Stimulated activated CD8-positive, alpha-beta memory T cell treated with anti-CD3 and anti-CD28 coated beads, Interleukin-12 subunit alpha, Interleukin-12 subunit beta, amount 100 ng/mL, for 1 hour (primary cell): ENCODE measurements around the gene COL23A1.

Experiments used
- DNase-seq: peaks from one replicate; pipeline ENCODE4 v3.0.0-alpha.2; 2020; ENCODE audit warnings: low read depth

The COL23A1 gene

DNA sequence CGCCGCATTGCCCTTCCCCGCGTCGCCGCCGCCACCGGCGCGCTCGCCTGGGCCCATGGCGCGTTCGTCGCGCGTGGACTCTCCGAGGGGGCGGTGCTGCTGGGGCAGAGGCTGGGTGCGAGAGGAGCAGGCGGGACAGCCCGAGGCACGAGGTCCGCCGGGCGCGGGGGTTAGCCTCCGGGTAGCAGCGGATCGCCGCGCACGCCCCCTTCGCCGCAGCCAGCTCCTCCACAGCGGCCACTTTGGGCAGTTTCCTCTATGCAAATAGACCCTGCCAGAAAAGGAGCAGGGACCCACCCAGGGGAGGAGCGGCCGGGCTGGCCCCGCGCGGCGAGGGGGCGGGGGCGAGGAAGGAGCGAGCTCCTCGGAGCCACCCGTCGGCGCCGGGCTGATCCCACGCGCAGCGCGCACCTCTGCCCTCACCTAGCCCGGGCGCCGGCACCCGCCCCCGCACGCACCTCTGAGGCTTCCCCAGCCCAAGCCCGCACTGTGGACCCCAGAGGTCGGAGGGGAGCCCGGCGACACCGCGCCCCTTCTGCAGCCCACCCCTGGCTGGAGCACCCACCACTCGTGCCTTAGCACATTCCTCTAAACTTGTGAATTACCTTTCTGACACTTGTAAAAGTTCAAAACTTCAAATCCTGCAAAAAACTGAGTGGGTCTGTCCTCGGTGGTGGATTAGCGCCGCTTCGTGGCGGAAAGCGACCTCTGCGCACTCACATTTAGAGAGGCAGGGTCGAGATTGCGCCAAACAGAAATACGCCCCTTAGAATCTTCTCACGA is at the start of gene COL23A1:
Gene COL23A1, minus strand, starts transcription at position 253 of the 783 bp plus-strand sequence.
- DNase-seq: no peak

DNA sequence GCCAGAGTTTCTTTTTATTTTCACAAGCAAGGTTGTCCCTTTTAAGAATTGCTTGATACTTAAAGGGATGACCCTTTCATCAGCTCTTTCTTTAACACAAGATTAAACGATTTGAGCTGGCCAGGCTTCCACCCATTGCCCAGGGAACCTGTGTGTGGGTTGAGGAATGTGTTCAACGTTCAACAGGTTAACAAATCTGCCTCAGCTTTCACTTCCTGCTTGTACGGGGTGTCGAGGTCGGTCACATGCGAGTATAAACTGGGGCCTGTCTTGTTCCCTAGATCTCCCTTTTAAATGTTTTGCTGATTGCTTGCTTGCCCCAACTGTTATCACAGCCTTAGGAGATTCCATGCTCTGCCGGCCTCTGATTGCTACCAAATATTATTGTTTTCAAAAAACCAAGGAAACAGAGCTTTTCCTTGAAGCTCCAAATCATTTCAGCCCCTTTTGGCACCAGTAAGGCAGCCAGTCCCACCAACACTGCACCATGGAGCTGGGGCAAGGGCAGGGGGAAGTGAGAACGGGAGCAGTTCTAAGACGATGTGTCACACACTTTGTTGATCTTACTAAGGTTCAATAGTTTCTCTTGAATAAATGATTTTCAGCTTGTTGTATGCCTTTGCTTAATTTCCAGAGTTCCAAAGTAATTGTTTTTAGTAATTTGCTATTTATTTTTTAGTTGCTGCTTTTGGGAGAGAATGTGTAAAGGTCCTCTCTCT is 47.3 kb upstream of the COL23A1 start:
- DNase-seq: no peak

DNA sequence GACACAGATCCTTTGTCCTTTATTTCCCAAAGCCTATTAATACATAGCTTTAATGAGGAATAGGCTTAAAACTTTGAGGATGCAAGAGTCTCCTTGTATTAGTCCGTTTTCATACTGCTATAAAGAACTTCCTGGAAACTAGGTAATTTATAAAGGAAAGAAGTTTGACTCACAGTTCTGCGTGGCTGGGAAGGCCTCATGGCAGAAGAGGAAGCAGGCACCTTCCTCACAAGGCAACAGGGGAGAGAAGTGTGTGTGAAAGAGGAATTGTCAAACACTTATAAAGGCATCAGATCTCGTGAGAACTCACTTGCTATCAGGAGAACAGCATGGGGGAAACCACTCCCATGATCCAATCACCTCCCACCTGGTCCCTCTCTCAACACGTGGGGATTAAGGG is 42.1 kb upstream of the COL23A1 start:
- no peak for DNase-seq

DNA sequence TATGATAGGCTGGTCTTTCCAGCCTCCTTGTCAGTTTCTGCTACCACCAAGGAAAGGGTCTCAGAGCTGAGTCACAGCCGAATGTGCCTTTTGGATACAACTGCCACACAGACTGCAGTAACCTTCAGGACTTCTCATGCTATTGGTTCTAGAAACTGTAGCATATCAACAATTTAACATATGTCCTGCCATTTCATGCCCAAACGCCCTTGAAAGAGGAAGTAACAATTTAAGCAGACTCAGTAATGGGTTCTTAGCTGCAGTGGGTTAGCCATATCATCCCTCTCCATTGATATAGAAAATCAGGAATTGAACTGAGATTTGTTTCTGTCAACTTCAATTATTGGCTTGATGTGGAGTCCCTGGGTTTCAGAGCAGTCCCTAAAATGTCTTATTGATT is 40.8 kb upstream of the COL23A1 start:
- no peak for DNase-seq

DNA sequence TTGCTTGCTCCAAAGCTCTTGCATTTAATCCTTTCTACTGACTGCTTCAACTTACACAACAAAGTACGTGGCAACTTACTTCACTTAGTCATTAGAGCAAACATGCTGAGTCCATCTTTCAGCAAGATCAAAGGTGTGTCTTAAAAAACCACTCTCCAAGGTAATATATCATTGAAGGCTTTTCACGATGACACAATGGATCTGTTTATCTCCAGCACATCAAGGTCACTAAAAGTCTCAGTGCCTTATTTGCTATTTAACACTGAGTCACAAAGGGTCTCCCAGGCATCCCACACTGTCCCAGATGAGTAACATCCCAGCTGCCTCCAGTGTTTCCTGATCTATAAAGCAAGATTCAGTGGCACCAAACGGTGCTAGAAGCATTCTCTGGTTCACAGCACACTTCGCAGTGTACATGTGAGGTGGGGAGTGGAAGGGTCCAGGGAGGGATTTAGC is 40.3 kb upstream of the COL23A1 start:
- no peak for DNase-seq

DNA sequence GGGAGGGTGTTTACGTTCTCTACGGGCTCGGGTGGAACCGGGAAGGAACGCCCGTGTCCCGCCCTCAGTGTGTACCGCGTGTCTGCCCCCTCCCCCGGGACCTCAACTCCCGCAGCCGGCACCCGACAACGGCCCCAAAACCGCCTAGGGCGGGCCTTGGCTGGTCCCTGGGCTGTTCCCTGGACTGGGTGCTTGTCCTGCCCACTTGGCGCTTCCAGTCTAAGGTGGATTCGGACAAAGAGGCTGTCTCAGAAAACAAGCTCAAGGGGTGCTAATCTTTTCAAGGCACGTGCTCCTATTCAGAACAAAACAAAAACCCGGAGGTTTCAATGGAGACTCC is 37.0 kb upstream of the COL23A1 start:
- no peak for DNase-seq

DNA sequence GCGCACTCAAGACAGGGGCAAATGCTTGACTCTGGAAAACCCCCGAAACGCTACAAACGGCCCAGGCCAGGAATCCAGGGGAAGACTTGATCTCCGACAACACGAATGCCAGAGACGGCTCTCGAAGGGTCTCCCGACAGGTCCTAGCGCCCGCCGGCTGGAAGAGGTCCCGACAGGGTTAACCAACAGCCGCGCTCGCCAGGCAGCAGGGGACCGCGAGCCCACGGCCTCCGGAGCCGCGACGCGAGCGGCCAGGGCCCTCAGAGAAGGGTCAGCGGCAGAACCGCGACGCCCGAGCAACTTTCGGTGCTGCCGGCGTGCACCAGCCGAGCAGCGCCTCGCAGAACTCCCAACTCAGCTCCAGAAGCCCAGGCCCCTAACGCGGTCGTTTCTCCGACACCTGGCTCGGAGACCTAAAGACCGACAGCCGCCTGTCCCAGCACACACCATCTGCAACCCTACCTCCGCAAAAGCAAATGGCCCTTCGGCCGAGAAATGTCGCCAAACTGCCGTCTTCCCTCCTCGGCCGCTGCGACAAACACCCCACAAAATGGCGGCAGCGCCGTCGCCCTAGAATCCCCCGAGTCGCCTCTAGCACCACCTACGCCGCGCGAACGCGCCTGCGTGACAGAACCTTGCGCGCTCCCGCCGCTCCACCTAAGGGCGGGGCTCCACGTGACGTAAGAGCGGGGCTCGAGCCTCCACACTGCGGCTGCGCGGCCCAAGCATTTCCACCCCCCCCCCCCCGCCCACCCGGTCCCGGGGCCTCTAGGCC is 36.5 kb upstream of the COL23A1 start, which contains the start of gene CLK4:
Gene CLK4, minus strand, starts transcription at position 567 of the 775 bp plus-strand sequence. CDS start 3,634 bp downstream, outside the sequence.
- peak; percentile 97 for DNase-seq

DNA sequence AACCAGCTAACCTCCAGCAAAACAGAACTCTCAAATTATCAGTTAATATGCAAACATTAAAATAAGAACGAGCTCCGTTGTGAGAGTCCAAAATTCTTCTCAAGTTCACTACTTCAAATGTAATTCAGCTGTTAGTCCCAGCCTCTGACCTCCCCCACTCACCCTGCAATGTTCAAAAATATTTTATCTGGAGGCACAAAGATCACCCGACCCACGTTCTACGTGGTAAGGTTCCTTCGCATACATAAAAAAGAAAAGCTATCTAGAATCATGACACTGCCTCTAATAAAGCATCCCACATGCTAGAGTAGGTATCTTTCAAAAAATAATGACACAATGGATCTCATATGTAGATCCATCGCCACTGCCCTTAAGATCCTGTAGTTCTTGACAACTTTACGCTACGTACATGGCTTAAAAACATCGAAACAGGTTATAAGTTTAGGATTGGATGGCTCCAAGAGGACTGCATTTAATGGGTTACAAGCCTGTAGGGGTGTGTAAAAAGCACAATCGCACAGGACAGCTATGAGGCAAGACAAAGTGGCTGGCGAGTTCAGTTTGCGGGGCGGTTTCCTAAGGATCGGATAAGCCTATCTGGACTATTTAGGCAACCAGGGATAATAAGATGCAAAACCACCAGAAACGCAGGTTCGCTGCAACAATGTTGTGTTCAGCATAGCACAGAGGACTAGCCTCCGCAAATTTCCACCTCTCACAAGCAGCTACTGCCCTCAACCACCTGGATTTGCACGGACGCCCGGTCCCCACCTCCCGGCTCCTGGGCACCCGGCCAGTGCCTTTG is 35.7 kb upstream of the COL23A1 start:
- no peak for DNase-seq

DNA sequence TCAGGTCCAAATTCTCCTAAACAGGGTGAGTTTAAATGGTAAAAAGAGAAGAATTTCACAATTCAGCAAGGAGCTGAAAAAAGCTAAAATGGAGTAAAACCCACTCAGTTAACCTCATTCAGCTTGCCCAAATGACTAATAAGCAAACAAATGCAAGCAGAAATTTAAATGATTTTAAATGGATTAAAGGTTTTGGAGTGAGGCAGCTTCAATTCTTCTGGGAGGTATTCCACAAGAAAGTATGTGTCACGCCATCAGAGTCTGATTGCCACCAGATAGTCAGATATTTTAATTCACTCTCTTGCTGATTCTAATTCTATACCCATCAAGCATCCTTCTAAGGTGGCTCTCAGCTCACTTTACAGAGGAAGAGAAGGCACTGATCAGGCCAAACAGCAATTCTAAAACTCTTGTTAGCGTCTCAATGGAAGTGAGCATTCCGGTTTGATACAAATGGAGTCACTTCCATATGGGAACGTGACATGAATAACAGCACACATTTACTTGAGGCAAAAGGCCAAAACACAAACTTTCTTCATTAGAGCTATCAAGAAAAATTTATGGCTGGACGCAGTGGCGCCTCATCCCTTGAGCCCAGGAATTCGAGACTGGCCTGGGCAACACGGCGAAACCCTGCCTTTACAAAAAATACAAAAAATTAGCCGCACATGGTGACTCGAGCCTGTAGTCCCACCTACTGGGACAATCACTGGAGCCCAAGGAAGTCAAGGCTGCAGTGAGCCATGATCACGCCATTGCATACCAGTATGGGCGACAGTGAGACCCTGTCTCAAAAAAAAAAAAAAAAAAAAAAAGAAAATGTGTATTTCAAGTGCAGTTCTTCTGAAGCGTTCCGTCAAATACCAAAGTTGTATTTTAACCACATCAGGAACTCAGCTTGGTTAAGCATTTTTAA is 34.7 kb upstream of the COL23A1 start:
- DNase-seq: no peak

DNA sequence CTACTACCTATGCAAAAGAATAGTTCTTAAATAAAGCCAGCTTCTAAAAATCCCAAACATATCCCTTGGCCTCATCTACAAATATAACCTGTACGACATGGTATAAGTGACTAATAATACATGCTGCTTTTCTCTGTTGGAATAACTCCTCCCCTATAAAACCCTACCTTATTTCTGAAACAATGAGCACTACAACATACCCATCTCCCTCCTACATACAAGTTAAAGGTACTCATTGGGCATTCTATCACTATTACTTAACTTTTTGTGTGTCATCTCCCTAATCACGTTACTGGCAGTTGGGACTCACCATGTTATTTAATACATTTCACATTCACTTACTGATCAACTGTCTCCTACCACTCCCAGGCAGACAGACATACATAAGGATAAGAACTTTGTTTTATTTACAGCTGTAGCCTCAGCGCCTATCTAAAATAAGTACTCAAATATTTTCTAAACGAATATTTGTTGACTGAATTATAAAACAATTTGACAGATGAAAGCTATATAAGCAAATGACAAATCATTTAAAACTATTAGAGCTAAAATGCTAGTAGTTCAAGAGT is 32.6 kb upstream of the COL23A1 start:
- no peak for DNase-seq

DNA sequence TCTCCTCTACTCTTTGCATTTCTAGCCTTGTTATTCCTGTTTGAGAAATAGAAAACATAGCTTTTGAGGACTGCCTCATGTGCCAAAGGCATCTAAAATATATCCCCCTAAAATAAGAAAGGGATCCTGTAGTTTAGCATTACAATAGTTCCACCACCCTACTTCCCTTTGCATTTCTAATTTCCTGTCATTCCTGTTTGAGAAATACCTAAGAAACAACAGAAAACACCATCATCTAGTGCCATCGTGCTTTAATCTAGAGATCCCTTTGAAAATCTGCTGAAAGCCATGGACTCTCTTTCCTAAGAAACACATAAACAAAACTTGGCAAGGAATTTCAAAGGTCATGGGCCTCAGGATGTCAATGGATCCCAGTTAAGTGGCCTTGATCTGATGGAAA is 29.2 kb upstream of the COL23A1 start:
- no peak for DNase-seq

DNA sequence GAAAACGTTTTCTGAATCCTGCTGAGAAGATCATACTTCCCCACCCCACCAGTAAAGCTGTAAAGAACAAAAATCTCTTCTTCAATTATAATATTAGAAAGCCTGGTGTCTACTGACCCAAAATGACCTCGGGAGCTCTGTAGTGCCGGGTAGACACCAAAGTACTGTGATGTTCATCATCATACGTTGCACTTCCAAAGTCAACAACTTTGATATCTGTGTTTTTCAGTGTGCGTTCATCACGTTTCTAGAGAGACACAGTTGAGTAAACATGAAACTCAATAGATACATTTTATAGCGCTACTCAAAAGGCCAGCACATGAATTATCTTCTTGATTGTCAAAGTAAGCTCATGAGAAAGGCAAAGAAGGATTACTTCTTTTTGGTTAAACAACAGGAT is 22.1 kb upstream of the COL23A1 start:
- no peak for DNase-seq

DNA sequence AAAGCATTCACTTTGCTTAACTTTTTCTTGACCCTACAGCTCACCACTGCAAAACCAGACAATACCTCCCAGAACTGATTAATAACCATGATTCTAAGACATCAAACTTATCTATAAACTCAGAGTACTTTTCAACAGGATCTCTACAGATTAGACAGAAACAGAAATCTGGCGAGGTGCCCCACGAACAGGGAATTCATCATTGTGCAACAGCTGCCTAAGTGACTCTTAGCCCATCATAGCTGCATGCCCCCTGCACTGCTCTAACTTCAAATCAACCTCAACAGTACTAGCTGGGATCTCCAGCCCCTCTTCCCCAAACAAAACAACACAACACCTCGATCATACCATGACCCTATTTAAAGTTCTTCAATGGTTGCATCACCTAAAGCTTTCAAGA is 16.1 kb upstream of the COL23A1 start:
- DNase-seq: no peak

DNA sequence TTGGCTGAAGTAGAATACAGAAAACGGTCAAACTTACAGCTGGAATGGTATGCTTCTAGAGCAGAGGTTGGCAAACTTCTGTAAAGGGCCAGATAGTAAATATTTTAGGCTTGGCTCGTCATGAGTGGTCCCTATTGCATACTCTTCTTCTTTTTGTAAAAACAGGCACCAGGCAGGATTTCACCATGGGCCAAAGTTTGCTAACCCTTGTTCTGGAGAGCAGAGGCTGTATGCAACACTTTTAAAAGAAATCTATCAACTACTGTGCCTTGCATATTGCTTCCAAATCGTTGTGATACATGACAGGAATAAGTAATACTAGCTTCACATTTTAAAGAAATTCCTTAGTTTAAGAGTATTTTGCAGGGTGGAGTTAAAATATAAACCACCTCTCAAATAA is 15.6 kb upstream of the COL23A1 start:
- no peak for DNase-seq

DNA sequence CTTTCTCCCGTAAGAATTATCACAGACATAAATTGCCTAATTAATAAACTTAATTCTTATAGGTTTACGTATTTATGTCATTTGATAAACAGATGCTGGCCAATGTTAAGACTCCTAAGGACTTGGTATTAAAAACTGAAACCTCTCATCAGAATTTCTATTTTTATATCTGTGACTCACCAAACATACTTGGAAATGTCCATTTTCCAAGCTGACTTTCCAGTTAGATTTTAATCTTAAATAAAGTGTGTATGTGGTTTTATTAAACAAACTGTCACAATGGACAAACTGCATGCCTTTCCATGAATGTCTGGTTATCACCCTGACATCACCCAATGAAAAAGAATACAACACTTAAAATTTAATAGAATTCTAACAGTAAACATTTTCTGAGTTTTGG is 12.6 kb upstream of the COL23A1 start:
- no peak for DNase-seq

DNA sequence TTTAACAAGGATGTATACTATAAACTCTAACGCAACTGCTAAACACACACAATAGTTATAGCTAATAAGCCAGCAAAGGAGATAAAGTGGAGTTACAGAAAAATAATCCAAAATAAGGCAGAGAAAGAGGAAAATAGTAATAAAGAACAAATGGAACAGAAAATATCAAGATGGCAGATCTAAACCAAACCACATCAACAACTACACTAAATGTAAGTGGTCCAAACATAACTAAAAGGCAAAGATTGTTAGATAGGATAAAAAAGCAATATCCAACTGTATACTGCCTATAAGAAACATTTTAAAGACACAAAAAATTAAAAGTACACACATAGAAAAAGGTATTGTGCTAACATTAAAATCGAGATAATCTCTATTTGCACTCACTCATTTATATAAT is 5.6 kb upstream of the COL23A1 start:
- no peak for DNase-seq

DNA sequence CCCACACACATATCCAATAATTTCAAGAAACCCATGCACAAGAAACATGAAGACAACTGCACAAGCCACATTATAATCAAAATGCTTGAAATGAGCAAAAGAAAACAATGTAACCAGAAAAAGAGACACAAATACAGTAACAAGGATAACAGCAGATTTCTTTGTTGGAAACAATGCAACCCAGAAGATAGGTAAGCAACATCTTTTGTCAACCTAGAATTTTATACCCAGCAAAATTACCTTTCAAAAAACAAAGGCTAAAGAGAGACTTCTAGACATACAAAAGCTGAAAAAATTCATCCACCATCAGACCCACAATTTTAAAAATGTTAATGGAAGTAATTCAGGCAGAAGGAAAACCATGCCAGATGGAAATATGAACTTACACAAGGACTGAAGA is 5.0 kb upstream of the COL23A1 start:
- no peak for DNase-seq

DNA sequence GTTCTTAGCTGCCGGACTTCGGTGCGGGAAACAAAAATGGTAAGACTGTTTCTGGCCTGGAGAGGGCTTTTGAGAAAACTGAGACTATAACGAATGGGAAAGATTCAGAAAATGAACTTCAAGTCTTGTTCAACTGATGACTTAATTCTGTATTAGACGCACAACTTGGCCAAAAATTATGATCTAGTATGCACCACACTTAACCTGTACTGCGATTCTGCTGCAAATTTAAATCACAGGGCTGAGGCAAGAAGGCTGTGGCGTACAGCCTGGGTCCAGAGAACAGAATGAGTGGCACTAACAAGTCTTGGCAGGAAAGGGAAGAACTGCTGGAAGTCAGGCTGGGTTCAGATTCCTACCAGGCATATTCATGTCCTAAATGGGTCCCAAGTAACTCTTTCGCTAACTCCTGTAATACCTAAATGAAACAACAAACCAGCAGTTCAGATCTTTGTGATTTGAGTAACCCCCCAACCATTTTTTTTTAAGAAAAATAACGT is 781 bp upstream of the COL23A1 start:
- DNase-seq: no peak

DNA sequence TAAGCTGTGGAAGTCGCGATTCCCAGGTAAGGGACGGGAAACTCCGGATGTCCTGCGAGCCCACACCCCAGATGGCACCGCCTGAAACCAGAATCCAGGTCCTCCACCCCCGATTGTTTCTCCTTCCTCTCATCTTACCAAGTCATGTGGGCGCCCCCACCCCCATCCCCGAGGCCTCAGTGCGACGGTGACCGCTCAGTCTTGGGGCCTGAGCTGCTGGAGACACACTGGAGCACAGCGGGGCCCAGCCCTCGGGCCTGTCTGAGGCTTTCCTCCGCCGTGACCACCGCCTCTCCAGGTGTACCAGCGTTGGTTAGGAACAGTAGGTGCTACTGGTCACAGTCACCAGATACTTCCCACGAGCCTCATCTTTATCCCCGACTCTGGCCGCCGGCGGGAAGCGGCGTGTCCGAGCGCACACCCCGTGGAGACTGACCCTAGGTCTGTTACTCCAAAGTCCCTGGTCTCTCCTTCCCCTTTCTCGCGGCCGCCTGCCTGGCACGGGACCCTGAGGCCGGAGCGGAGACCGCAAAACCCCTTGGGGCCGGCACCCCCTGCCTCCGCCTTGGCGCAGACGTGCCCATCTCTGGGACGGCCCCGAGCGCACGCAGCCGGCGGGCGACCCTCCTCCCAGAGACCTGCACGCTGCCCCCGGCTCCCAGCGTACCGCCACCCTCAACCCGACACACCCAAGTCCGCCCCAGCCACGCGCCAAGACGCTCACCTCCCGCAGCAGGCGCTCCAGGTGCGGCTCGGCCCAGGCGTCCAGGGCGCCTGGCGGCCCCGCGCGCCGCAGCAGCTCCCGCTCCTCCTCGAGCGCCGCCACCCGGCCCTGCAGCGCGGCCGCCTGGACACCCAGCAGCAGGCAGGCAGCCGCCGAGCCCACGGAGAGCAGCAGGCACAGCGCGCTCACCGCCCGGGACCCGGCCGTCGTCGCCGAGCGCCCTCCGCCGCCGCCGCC is 733 bp downstream of the COL23A1 start:
- no peak for DNase-seq
